PC-3 (cell line): ENCODE results near the gene CIAO2A.

Experiments used
- CTCF ChIP-seq: fragments of 300-600 bp; sonication (generic); conservative IDR thresholded peaks from 2 replicates; pipeline ENCODE4 v1.5.1; 2017; ENCODE audit warnings: antibody characterized with exemption, low read depth, mild to moderate bottlenecking, low read length
- EZH2 ChIP-seq: fragments of 300-600 bp; sonication (generic); IDR thresholded peaks from one replicate; pipeline ENCODE4 v1.6.1; 2017; ENCODE audit warnings: antibody characterized with exemption, mild to moderate bottlenecking, low read length; ENCODE audit not compliant: unreplicated experiment
- EZH2phosphoT487 ChIP-seq: fragments of 300-600 bp; sonication (generic); IDR thresholded peaks from 2 replicates; pipeline ENCODE4 v1.6.1; 2018; ENCODE audit warnings: mild to moderate bottlenecking, antibody characterized with exemption, low read length, borderline replicate concordance

- no peak for TF ChIP-seq EZH2
- TF ChIP-seq EZH2phosphoT487, result no peak
- peak; percentile 74 for TF ChIP-seq CTCF
These were observed 26.0 kb downstream of the CIAO2A start for GRCh38 chr15:64067564-64068030.
